Upper lobe of left lung (tissue), 4 donors: ENCODE measurements around the gene OSBP2.

Experiments
- CTCF ChIP-seq, 6 experiments: fragments of 450-650 bp in 4 of 6; fragments of 200-600 bp in 2 of 6; sonication (generic) in 2 of 6; IDR thresholded peaks; one replicate each; pipeline ENCODE4 v1.5.1; 2016 to 2019; ENCODE audit warnings: antibody characterized with exemption in 6 of 6
- EP300 ChIP-seq, 4 donors: sonication (generic); formaldehyde crosslinking; IDR thresholded peaks; one replicate each; pipeline ENCODE4 v1.5.1; 2017; ENCODE audit warnings: antibody characterized with exemption in 4 of 4, control low read depth in 2 of 4
- POLR2A ChIP-seq, 4 donors: fragments of 450-650 bp; IDR thresholded peaks; one replicate each; pipeline ENCODE4 v1.5.1; 2016 to 2017; ENCODE audit warnings: antibody characterized with exemption in 4 of 4, mild to moderate bottlenecking in 2 of 4
- POLR2AphosphoS5 ChIP-seq, 2 donors: sonication (generic); formaldehyde crosslinking; IDR thresholded peaks; one replicate each; pipeline ENCODE4 v1.5.1; 2017; ENCODE audit warnings: antibody characterized with exemption in 2 of 2

GRCh38 chr22:30767661-30768060 lies 73.0 kb downstream of the OSBP2 start:
- TF ChIP-seq POLR2A (IDR thresholded peaks at IDR 0.05) = no peak
- TF ChIP-seq EP300 (IDR thresholded peaks at IDR 0.05) = no peak
- TF ChIP-seq CTCF (IDR thresholded peaks at IDR 0.05) = no peak
- no peak for TF ChIP-seq POLR2AphosphoS5 (IDR thresholded peaks at IDR 0.05)
